Spleen (tissue), 11 donors: ENCODE data around the gene ABCD3. TPM values are rescaled to one million over a fixed set of nuclear protein-coding genes. Genes with fewer than 3 reads are reported as not detected.

ENCODE experiments used
- DNase-seq: peaks from one replicate; pipeline ENCODE4 v3.0.0-alpha.2; 2020
- H3K27ac ChIP-seq, 8 donors: fragments of 200-600 bp; sonication (generic) in 7 of 8; 1 replicate in 4 of 8; 2 replicates in 4 of 8; pipeline versions ENCODE4 v1.5.0 to v1.8.0; 2016 to 2021; ENCODE audit warnings: inconsistent platforms in 4 of 8, mild to moderate bottlenecking in 4 of 8, moderate library complexity in 1 of 8
- H3K27me3 ChIP-seq, 7 donors: fragments of 200-600 bp; sonication (generic) in 6 of 7; replicated peaks in 1 of 7; 1 replicate in 4 of 7; 2 replicates in 3 of 7; pipeline versions ENCODE4 v1.5.0 to v1.8.0; 2016 to 2021; ENCODE audit warnings: inconsistent platforms in 3 of 7, mild to moderate bottlenecking in 1 of 7
- H3K36me3 ChIP-seq, 6 donors: fragments of 200-600 bp; sonication (generic) in 5 of 6; 1 replicate in 4 of 6; 2 replicates in 2 of 6; pipeline versions ENCODE4 v1.5.0 to v1.8.0; 2016 to 2021; ENCODE audit warnings: inconsistent platforms in 2 of 6
- H3K4me1 ChIP-seq, 6 donors: fragments of 200-600 bp; sonication (generic) in 5 of 6; 1 replicate in 3 of 6; 2 replicates in 3 of 6; pipeline versions ENCODE4 v1.5.0 to v1.8.0; 2016 to 2021; ENCODE audit warnings: inconsistent platforms in 3 of 6
- H3K4me3 ChIP-seq, 8 donors: fragments of 200-600 bp; sonication (generic) in 7 of 8; 1 replicate in 4 of 8; 2 replicates in 4 of 8; pipeline versions ENCODE4 v1.5.0 to v1.8.0; 2016 to 2021; ENCODE audit warnings: inconsistent platforms in 4 of 8, mild to moderate bottlenecking in 4 of 8, moderate library complexity in 2 of 8
- H3K9me3 ChIP-seq, 8 donors: fragments of 200-600 bp; sonication (generic) in 7 of 8; 1 replicate in 4 of 8; 2 replicates in 4 of 8; pipeline versions ENCODE4 v1.5.0 to v1.8.0; 2016 to 2021; ENCODE audit warnings: inconsistent platforms in 4 of 8
- CTCF ChIP-seq, 11 experiments: fragments of 200-600 bp in 7 of 11; fragments of 450-650 bp in 4 of 11; sonication (generic) in 4 of 11; IDR thresholded peaks in 8 of 11; conservative IDR thresholded peaks in 3 of 11; 1 replicate in 7 of 11; 2 replicates in 4 of 11; pipeline versions ENCODE4 v1.4.0 to v1.8.0; 2016 to 2021; ENCODE audit warnings: antibody characterized with exemption in 11 of 11, inconsistent platforms in 4 of 11, mild to moderate bottlenecking in 1 of 11
- POLR2A ChIP-seq, 3 donors: fragments of 450-650 bp; IDR thresholded peaks; one replicate each; pipeline ENCODE4 v1.5.1; 2017; ENCODE audit warnings: antibody characterized with exemption in 3 of 3, mild to moderate bottlenecking in 1 of 3
- POLR2AphosphoS5 ChIP-seq, 3 donors: sonication (generic); formaldehyde crosslinking; IDR thresholded peaks; one replicate each; pipeline ENCODE4 v1.5.1; 2017; ENCODE audit warnings: antibody characterized with exemption in 3 of 3
- WGBS, 5 donors: extraction: QIAGEN DNeasy Blood & Tissue Kit in 3 of 5; methylation state at CpG; one replicate each; pipeline versions ENCODE4 v1.1.5 to v1.1.7; 2013 to 2018; 5-methylcytosine and 5-hydroxymethylcytosine counted together
- intact Hi-C: fragments of 100-400 bp; cut with DNase I; formaldehyde crosslinking; loops from one replicate; pipeline ENCODE4 v1.15.0; 2023; ENCODE audit warnings: low total_unique reads
- polyA plus RNA-seq, 3 donors: library from polyadenylated mRNA; stranded (reverse); fragments of 200-250 nt; gene quantifications; one replicate each; pipeline ENCODE4 v1.2.1, GENCODE V29; 2013
- total RNA-seq, 7 donors: library from RNA; depleted of rRNA in 3 of 7; stranded (reverse); fragments of >200 nt in 3 of 7; fragmentation: NEBNext Ultra II Directional in 4 of 7; extraction: Animal tissue kit (Norgen Biotek cat#: 25700) in 4 of 7; gene quantifications; one replicate each; pipeline versions ENCODE4 v1.1.0 to v1.2.1, GENCODE V29; 2016 to 2021
- donor health status: healthy with polysubstance abuse.
- donor health status: DM: no; HTN: no; CAD: no; lungs with moderate emphysema.
- donor health status: DM: no; HTN: no; CAD: no.
- donor health status: Bipolar disorder and iron deficiency.
- donor health status: healthy.
- donor health status: DM: no; HTN: no; CAD: no.
- donor health status: DM: yes; HTN: yes; CAD: no.

Gene ABCD3
- total and polyA plus RNA-seq, 10 donors, result 9.1 to 30.8 (median 19.8) TPM

- H3K9me3 ChIP-seq, result no peaks in the 10 kb centered on the region
- intact Hi-C loops, result no loop called here
- no peak overlapping the region for H3K27ac ChIP-seq
- H3K4me3 ChIP-seq, result no peak overlapping the region
- 57 to 75% (median 67%) methylated on average over 5 of the region's 5 CpGs for WGBS, 5 donors
- no peaks in the 10 kb centered on the region for H3K27me3 ChIP-seq
- DNase-seq, result no peak
- no peak for TF ChIP-seq POLR2AphosphoS5 (IDR thresholded peaks at IDR 0.05)
- no peak for TF ChIP-seq CTCF (IDR thresholded peaks at IDR 0.05 in 8 of 11, conservative IDR thresholded peaks at IDR 0.05 in 3 of 11)
- no peak for TF ChIP-seq POLR2A (IDR thresholded peaks at IDR 0.05)
- no peaks in the 10 kb centered on the region for H3K4me1 ChIP-seq
- H3K36me3 ChIP-seq, result no peaks in the 10 kb centered on the region
Observed at GRCh38 chr1:94553323-94553730, 135.1 kb downstream of the ABCD3 start.

- H3K36me3 ChIP-seq, result no peaks in the 10 kb centered on the region
- no peak overlapping the region for H3K27ac ChIP-seq
- 84 to 91% (median 88%) methylated on average over 4 of the region's 4 CpGs for WGBS, 5 donors
Observed at GRCh38 chr1:94553931-94554330, 135.7 kb downstream of the ABCD3 start.

GRCh38 chr1:94554580-94554979 lies 136.4 kb downstream of the ABCD3 start:
- no peak overlapping the region for H3K4me3 ChIP-seq
- H3K36me3 ChIP-seq, result no peaks in the 10 kb centered on the region
- WGBS, 5 donors, result 85 to 95% (median 94%) methylated on average over 5 of the region's 5 CpGs
- no peak for TF ChIP-seq POLR2A (IDR thresholded peaks at IDR 0.05)
- TF ChIP-seq CTCF (IDR thresholded peaks at IDR 0.05 in 8 of 11, conservative IDR thresholded peaks at IDR 0.05 in 3 of 11), result no peak
- no peak for TF ChIP-seq POLR2AphosphoS5 (IDR thresholded peaks at IDR 0.05)
- no peaks in the 10 kb centered on the region for H3K9me3 ChIP-seq
- H3K27me3 ChIP-seq, result no peaks in the 10 kb centered on the region
- intact Hi-C loops, result no loop called here
- H3K27ac ChIP-seq, result no peak overlapping the region
- no peak for DNase-seq
- no peaks in the 10 kb centered on the region for H3K4me1 ChIP-seq

More at GRCh38 chr1:94553931-94554330, 135.7 kb downstream of the ABCD3 start:
- TF ChIP-seq POLR2AphosphoS5 (IDR thresholded peaks at IDR 0.05), result no peak
- no peak for TF ChIP-seq CTCF (IDR thresholded peaks at IDR 0.05 in 8 of 11, conservative IDR thresholded peaks at IDR 0.05 in 3 of 11)
- H3K9me3 ChIP-seq, result no peaks in the 10 kb centered on the region
- H3K4me3 ChIP-seq, result no peak overlapping the region
- no peaks in the 10 kb centered on the region for H3K27me3 ChIP-seq
- H3K4me1 ChIP-seq, result no peaks in the 10 kb centered on the region
- intact Hi-C loops, result no loop called here
- no peak for DNase-seq

GRCh38 chr1:94555091-94555490 lies 136.9 kb downstream of the ABCD3 start:
- intact Hi-C loops, result no loop called here
- WGBS, 5 donors, result 86 to 93% (median 88%) methylated on average over 5 of the region's 5 CpGs
- Histone ChIP-seq H3K9me3 (no peaks in the 10 kb centered on the region), H3K27ac (no peak overlapping the region), H3K27me3 (no peaks in the 10 kb centered on the region), H3K4me1 (no peaks in the 10 kb centered on the region), H3K36me3 (no peaks in the 10 kb centered on the region), H3K4me3 (no peak overlapping the region)
- TF ChIP-seq POLR2AphosphoS5 (IDR thresholded peaks at IDR 0.05), result no peak
- no peak for TF ChIP-seq CTCF (IDR thresholded peaks at IDR 0.05 in 8 of 11, conservative IDR thresholded peaks at IDR 0.05 in 3 of 11)
- TF ChIP-seq POLR2A (IDR thresholded peaks at IDR 0.05), result no peak
- DNase-seq, result no peak
